ENCODE data around the gene USP6NL.

The USP6NL gene

DNA sequence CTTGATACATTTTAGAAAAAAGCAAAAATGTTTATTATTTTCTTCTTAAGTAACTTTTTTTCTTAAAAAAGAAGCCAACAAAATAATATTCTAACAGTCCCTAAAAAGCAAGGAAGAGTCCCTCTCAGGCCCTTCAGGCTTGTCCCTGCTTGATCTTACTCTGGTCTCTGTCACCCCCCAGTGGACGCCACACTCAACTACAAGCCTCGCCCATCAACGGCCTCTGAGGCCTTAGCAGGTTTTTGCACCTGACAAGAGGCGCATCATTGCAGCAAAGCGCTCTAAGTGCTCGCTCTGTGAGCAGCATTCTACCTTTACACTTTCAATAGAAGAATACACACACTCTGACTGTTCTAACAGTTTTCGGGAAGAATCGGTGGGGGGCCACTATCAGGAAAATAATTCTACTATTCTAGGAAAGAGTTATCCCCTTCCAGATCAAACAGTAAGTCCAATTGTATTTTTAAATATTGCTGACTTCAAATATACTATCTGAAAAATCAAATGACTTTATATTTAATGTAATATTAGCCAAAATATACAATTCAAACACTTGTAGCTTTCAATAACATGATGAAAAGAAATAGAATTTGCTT lies 139.2 kb downstream of the USP6NL start:
- peak; percentile 87 for DNase-seq

DNA sequence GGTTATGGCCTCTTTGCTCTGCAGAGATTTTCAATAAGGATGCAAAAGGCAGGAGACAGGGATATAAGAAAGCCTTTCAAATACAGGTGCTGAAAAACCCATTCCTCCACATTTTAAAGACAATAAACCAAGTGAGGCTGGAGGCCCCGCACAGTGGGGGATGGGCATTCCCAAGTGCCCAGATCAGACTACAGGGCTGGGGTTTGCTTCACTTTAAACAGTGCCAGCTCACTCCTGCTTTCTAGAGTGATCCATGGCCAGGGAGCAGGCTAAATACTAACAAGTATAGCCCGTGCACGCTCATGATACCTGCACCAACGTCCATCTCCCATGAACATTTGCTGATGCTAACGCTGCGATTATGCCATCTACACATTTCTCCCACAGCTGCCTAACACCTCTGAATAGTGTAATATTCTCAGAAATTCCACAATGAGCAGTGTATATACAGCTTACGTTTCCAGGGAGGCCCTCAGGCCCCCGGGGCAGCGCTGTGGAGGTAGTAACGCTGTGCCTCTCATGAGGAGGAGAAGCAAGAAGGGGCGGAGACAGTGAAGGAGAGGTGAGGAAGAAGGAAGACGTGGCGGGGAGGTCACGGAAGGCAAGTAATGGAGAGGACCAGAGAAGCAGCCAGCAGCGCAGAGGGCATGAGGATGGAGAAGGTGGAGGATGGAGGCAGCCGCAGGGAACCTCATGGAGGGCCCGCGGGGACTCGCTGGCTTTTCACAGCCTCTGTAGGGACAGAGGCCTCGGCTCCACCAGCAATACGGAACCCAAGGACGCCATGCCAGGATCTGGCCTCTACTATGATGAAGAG lies 141.7 kb downstream of the USP6NL start:
- DNase-seq: no peak

DNA sequence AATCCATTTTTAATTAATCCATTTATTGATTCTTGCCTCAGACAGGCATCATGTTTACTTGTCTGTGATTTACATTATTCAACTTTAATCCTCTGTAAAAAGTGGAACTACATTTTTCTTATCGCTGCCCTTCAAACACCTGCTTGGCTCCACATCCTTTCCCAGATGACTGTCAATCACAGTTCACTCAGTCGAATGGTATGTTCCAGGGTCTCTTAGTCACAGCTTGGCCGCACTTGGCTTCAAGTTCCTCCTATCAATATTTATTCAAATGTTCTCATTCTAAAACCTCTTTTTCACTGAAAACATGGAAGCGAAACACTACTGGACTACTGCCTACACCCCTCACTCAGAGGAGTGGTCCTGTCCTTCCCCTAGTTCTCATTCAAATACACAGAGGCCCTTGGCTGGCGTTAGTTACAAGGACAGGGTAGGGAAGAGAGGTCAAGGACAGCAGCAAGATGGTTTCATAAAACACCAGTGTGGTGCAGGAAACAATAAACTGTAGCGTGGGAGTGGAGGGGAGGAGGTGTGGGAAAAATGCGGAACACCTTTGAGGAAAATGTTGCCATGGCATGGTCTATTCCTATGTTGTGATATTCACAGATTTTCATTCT lies 143.2 kb downstream of the USP6NL start:
- DNase-seq: no peak

DNA sequence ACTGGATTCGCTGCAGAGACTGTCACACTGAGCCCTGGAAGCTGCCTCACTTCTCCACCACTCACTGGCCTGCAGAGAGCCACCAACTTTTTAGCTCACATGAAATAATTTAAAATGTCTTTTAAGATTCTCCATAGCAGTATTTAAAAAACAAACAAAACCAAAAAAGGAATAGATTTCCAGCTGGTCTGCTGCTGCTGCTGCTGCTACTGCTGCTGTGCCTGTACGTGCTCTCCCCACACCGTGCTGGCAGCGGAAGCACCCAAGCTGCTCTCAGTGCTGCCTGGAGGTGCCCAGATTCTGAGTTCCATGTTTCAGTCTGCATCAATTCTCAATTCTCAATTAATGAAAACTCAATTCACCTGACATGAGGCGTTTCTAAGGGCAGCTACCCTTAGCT lies 146.0 kb downstream of the USP6NL start:
- DNase-seq: no peak

DNA sequence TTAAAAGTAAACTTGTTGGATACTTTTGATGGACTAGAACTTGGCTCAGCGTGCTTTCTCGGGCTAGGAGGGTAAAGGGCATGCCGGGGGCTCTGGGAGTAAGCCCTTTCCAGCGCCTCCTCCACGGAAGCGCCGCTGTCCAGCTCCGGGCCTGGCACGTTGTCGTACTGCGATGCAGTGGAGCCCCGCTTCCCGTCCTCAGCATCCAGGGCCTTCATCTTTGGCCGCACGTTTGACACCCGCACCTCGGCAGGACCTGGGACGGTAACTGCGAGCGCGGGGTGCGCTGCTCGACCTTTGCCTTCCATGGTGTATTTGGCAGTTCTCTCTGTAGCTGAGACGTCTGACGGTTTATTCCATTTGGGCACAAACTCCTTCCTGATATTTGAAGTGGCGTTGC lies 148.3 kb downstream of the USP6NL start:
- DNase-seq: no peak

DNA sequence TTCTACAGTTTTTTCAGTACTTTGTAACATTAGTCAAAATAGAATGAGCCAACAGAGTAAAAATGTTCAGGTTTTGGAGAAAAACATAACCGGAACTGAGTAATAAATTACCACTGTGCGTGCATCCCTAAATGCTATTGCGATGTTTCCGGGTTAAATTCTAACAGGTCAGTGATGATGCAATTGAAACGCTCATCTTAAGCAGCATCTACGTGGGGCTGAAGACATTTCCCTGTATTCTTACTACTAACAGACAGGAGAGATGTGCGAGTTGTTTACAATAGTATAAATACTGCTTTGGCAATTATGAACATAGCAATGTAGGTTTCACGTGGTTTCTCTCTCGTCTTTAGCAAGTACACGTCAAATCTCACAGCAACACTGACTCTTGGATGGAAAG lies 149.4 kb downstream of the USP6NL start:
- DNase-seq: no peak

DNA sequence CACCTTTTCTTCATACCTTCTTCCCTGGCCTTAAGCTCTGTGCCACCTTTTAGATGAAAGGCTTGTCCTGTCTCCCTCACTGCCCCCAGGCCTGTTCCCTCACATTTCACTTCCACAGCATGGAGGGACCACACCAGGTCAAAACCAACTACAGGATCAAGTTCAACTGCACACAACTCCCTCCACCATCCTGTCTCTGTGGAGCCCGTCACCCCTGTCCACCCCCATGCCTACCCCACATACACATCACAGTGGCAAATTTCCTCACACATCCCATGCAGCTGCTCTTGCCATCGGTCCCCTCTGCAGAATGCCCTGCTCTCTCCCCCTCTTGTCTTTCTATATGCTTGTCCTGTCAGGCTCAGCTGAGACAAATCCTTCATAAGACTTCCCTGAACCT lies 154.1 kb downstream of the USP6NL start:
- DNase-seq: no peak

DNA sequence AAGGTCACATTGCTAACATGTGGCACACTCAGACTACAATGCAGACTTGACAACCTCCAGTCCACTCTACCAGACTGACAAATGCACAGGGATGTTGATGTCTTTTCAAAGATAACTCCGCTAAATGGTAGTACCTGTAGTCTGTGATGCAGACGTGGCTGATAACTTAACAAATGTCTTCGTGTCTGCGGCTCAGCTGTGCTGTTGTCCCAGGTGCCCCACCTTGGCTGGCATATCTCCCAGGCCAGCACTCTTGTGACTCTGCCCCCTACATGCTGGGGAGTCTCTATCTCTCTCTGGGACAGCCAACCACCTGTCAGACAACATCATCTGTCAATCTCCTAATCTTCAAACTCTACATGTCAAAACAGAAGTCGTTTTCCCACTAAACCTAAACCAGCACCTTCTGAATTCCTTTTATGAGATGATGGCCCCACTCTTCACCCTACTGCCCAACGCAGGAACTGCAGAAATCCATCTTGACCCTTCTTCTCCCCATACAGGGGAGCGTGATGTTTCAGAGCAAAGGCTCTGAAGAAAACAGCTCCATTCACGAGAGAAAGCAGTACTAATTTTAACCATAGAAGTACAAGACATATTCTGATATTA lies 156.4 kb downstream of the USP6NL start:
- DNase-seq: no peak

DNA sequence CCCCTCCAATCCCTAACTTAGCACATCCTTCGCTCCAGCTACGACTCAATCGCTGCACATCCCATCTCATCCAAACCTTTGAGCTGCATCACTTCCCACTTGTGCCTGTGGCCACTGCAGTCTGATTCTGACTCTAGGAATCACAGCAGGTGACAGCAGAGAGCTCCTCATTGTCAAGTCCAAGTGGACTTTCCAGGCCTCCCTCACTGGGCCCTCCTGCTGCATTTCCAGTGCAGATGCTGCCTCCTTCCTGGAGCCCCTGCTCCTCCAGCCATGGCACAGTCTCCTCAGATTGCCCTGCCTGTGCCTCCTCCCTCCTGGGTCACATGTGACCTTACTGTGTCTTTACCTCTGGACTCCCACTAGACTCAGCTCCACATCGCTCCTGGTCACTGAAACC lies 157.3 kb downstream of the USP6NL start:
- DNase-seq: no peak

DNA sequence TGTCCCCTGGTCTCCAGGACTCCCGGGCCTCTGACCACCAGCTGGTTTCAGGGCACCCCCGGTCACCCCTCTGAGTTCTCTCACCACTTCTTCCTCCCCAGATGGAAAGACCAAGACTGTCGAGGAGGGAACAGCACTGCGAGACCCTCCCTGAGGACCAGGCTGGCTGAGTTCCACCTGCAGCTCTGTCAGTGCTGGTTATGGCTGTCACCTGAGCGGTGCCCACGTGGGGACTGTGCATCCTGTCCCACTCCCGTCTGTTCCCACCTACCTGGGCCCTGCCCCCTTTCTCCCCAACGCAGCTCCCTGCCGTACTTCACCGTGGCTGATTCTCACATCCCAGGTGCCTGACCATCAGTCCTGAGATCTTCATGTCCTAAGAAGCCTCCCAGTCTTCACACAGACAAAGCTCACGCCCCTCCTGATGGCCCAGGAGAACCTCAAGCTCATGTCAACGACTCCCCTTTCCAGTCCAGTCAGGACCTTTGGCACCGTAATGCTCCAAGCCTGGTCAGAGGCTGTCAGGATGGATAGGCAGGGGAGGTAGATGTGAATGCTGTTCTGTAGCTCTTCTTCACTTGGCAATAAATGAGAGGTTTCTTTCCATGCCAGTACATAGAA lies 159.7 kb downstream of the USP6NL start:
- no peak for DNase-seq

DNA sequence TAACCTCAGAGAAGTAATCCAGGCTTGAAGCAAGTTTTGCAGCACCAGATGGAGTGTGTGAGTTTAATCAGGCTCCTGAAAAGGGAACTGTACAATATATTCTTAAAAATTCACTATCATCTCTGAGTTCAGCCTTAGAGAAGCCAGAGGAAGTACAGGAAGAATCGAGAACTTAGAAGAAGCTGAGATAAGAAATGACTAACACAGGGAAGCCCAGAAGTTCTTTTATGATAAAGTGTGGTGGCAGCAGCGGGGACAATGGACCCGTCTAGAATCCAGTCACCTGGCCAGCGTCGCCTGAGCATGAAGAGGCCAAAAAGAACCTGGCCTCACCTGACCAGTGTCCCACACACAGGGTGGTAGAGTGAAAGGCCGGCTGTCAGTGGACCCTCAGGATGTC lies 161.0 kb downstream of the USP6NL start:
- DNase-seq: no peak

DNA sequence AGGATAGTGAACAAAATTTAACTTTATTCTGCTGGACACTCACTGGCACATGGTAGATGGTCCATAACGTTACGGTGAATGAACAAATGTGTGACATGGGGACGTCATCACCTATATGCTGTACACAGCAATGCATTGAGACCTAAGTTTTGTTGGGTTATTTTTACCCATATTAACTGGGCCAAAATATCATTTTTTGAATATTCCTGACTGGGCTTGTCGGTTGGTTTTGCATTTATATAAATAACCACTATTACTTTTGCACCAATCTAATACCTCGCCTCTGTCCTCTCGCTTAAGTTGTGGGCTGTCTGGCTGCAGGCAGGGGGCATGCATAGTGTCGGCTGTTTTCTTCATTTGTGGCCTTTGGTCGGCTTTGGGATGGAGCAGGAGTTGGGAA lies 161.7 kb downstream of the USP6NL start:
- no peak for DNase-seq

DNA sequence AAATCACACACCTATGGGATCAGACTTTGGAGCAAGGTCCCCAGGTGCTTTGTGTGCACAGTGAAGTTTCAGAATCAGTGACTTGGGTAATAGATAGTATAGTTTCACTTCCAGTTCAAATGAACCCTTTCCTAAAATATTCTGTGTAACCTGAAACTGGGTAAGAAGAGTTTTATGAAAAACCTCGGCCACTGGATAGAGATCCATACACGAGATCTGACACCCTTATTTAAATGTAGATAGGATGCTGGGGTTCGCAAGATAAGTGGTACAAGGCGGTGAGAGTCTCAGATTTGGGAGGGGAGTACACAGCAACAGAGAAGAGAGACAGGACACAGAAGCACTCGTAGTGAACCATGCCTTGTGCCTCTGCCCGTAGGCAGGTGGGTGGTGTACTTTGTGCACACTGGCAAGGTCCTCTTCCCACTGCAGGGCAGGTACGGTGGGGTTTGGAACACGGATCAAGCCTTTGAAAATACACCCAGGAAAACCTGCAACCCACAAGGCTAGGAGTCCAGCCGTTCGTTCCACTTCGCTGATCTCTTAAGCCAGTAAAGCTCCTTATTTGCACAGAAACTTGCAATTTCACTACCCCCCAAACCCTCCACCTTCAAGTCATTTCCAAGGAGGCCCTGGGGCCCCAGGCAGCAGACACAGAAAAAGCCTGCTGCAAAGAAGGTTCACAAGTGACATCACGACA lies 162.8 kb downstream of the USP6NL start:
- DNase-seq: no peak

DNA sequence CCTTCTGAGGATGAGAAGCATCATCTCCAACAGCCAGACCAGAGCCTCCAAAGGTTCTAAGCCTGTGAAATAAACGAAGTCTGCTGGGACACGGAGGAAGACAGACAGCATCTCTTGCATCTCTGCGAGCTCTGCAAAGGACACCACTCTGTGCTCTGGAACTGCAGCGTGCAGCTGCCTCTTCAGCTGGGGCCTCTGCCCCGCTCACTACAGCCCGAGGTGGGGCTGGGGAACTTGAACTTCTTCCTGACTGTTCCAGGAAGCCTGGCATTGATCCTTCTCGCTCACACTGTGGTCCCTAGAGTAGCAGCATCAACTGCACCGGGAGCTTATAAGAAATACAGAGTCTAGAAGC lies 163.3 kb downstream of the USP6NL start:
- DNase-seq: no peak

DNA sequence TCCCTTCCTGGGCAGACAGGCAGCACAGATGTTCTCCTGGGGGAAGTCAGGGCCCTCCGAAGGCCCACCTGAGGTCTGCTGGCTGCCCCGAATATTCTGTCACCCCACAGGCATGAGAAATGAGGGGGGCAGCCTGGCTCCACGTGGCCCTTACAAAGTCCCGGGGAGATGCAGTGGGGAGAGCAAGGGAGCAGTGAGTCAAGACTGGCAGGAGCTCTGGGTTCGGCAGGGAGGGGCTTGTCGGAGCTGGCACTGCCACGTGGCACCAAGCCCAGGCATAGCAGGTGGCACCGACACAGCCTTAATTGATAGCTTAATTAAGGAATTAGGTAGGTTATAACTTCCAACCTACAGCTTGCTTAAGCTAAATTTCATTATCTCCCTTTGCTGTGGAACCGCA lies 163.9 kb downstream of the USP6NL start:
- no peak for DNase-seq

DNA sequence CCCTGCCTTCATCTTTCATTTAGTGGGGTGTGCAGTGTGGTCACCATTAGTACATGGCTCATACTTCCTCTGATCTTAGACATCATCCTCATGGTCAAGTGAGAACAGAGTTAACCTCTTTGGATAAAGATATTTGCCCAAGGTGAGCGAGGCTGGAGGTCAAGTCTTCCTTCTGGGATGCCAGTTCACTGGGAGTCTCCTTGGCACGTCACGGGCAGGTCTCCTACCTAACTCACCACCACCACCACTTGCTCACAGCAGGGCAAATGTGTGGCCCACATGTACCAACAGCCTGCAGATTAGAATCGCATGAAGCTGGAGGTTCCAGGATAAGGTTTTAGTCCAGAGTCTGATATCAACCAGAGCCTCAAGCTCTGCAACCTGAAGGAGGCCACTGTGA lies 164.6 kb downstream of the USP6NL start:
- no peak for DNase-seq

DNA sequence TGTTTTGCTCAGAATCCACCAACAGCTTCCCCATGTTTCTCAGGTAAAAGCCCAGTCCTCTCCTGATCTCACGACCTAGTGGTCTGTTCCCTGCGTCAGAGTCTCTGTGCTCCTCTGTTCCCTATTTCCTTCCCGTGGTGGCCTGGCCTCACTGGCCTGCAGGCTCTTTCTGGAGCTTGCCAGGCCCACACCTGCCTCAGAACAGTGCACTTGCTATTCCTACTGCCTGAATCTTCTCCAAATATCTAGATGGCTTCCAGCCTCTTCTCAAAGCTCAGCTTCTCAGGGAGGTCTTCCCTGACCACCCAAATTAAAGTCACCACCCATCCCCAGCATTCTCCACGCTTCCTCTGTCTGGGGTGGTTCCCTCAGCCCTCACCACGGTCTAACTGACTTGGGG lies 165.3 kb downstream of the USP6NL start:
- no peak for DNase-seq

DNA sequence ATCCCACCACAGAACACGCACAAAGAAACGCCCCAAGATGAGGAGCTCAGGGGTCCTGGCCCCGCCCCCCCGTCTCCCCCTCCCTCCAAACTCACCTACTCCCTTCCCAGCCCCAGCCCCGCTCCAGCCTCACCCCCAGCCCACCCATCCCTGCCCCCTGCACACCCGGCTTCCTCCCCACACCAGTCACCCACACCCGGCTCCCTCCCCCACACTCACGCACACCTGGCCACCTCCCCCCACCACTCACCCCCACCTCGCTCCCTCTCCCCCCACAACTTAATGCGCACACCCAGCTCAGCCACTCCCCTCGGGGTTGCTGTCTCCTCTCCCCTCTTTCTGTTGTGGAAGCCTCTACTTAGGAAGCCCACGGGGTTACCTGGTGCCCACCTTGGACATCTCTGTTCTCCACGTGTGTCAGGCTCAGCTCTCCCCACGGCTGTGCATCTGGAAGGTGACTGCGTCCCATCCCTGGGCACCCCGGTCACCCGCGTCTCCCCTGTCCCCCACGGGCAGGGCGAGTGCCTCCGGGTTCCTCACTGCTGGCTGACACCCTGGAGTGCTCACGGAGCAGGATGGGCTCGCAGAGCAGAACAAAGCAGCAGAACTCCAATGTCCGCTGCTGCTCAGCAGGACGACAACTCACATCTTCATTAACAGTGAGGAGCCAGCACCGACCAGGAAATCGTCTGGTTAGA lies 166.8 kb downstream of the USP6NL start:
- no peak for DNase-seq

DNA sequence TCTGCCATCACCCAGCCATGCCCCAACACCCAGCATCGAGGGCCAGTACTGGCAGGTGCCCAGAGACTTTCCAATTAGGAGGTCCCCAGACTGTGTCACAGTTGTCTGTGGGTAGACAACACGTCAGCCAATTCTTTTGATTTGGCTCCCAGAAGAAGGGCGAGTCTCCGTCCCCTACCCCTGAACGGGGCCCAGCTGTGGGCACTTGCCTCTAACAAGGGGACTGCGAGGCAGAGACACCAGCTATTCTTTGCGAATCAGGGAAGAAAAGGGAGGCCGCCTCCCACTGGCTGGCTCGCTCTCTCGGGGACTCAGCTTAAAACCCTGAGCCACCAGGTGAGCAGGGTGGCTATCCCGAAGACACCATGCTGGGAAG lies 167.3 kb downstream of the USP6NL start:
- DNase-seq: no peak

DNA sequence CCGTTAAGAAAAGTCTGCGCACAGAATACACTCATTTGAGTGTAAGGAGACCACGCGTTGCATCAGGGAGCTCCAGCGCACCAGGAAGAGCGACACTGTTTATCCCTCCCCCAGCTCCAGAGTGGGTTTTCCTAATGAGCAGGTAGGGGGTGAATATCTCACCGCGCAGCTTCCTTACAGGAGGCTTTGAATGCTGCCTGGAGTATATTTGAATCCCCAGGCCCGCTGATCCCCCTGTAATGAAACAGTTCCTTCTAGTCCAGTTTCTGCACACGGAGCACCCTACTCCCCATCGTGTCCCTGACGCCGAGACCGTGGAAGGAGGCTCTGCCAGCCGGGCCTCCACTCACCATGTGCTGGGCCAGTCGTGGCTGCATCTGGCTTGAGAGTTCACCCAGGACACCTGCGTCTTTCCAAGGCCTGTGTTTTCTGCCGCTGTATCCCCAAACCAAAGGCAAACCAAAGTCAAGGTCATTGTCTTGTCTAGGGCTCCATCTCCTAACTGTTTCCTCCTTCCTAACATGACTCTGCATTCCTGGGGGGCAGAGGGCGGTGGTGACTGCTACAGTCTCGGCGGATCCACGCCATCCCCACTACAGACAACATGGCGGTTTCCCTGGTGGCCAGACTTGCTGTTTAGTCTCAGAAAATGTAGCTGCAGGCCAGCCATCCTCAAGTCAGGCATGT lies 167.8 kb downstream of the USP6NL start:
- DNase-seq: no peak

DNA sequence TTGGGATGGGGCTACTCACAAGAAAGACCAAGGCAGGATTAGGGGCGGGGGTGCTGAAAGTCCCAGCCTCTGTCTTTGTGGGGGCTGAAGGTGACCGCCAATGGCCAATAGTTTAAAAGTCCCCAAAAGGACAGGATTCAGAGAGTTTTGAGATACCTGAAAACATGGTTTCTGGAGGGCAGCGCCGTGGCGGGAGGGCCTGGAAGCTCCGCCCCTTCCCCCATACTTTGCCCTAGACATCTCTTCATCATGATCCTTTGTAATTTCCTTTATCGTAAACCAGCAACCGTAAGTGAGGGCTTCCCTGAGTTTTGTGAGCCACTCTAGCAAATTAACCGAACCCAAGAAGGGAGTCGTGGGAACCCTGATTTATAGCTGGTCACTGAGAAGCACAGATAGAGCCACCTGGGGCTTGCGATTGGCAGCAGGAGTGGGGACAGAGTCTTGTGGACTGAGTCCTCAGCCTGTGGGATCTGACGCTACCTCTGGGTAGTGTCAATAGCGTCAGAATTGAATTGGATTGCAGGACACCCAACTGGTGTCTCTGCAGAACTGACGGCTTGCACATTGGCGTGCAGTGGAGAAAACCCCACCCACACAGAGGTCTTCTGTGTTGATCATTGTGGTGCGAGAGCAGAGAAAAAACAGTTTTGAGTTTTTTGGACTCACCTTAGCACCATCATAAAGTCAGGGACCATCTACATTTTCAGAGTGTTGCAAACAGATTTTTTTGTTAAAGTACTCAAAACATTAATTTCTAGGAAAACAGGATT lies 169.3 kb downstream of the USP6NL start:
- no peak for DNase-seq

Measured in eye (tissue), 1 donor.